K562 (cell line): ENCODE measurements around the gene GRIA4. TPM values are rescaled to one million over a fixed set of nuclear protein-coding genes. Genes with fewer than 3 reads are reported as not detected.

Source experiments
- ATAC-seq: fragments of 200-7000 bp; cut with Tn5 transposase; 3 replicates; pipeline ENCODE4 v1.9.1; 2020; ENCODE audit warnings: moderate library complexity
- BruUV-seq: library from RNA; stranded (reverse); fragments of 400-500 nt; replicated peaks from 2 replicates; lab custom pipeline; 2021; lab: Mats Ljungman, UMichigan
- CTCF ChIA-PET: fragments of 300-600 bp; formaldehyde crosslinking; extraction: SDS; loops from one replicate; lab custom pipeline; 2021; ENCODE audit warnings: low intra/inter-chr PET ratio; lab: Yijun Ruan, JAX
- POLR2A ChIA-PET: fragments of 300-600, 350-650 bp; sonication (Branson Sonifier 250); formaldehyde crosslinking; extraction: SDS; loops from one replicate; lab custom pipeline; 2021; ENCODE audit warnings: antibody characterized with exemption, inconsistent platforms; lab: Yijun Ruan, JAX
- DNase-seq, 4 experiments: peaks; one replicate each; pipeline versions ENCODE4 v3.0.0 to v3.0.0-alpha.2; 2011 to 2018; ENCODE audit warnings: low spot score in 3 of 4, mixed read lengths in 3 of 4; ENCODE audit errors: extremely low read depth in 1 of 4
- FAIRE-seq: peaks from 2 replicates; lab custom pipeline; 2011; peaks lifted over from hg19 to GRCh38; lab: Jason Lieb, UNC
- H2AFZ ChIP-seq: 2 replicates; pipeline ENCODE4 v1.6.0; 2011; ENCODE audit warnings: low read depth, low read length, control low read depth, inconsistent platforms
- H3K27ac ChIP-seq: fragments of 200-600 bp; 3 replicates; pipeline ENCODE4 v1.8.0; 2011; ENCODE audit warnings: low read depth, mild to moderate bottlenecking, control low read depth, inconsistent platforms, low read length, moderate library complexity, mixed read lengths; ENCODE audit errors: extremely low read depth
- H3K27me3 ChIP-seq, 2 experiments: fragments of 300-600 bp in 1 of 2; 2 replicates in 1 of 2; 3 replicates in 1 of 2; pipeline versions ENCODE4 v1.6.0 to v1.8.0; 2011; ENCODE audit warnings: inconsistent platforms in 2 of 2, low read length in 2 of 2, mild to moderate bottlenecking in 1 of 2, mixed read lengths in 1 of 2, moderate library complexity in 1 of 2; ENCODE audit not compliant: control insufficient read depth in 2 of 2, insufficient read depth in 2 of 2
- H3K36me3 ChIP-seq: fragments of 300-600 bp; 3 replicates; pipeline ENCODE4 v1.8.0; 2011; ENCODE audit warnings: mild to moderate bottlenecking, low read length, inconsistent platforms; ENCODE audit not compliant: control insufficient read depth, insufficient read depth
- H3K4me1 ChIP-seq, 2 experiments: fragments of 200-600 bp in 1 of 2; replicated peaks in 1 of 2; 2 replicates in 1 of 2; 3 replicates in 1 of 2; pipeline versions ENCODE4 v1.5.1 to v1.8.0; 2011; ENCODE audit warnings: inconsistent platforms in 2 of 2, low read length in 2 of 2, mild to moderate bottlenecking in 1 of 2, mixed read lengths in 1 of 2, moderate library complexity in 1 of 2; ENCODE audit not compliant: control insufficient read depth in 2 of 2, insufficient read depth in 2 of 2
- H3K4me2 ChIP-seq: 2 replicates; pipeline ENCODE4 v1.6.1; 2011; ENCODE audit warnings: low read length, control low read depth, inconsistent platforms, mixed read lengths; ENCODE audit not compliant: insufficient read depth
- H3K4me3 ChIP-seq: fragments of 200-600 bp; sonication (generic), shearing (Covaris generic); 2 replicates; pipeline ENCODE4 v1.5.1; 2016; ENCODE audit warnings: control low read depth, inconsistent platforms
- H3K79me2 ChIP-seq: fragments of 200-600 bp; 3 replicates; pipeline ENCODE4 v1.8.0; 2011; ENCODE audit warnings: low read length, inconsistent platforms; ENCODE audit not compliant: control insufficient read depth, insufficient read depth
- H3K9ac ChIP-seq, 2 experiments: 2 replicates each; pipeline versions ENCODE4 v1.6.0 to v1.6.1; 2011; ENCODE audit warnings: low read depth in 2 of 2, low read length in 2 of 2, control low read depth in 1 of 2, inconsistent platforms in 1 of 2, mild to moderate bottlenecking in 1 of 2, mixed read lengths in 1 of 2; ENCODE audit not compliant: insufficient read depth in 1 of 2
- H3K9me1 ChIP-seq: one replicate; pipeline ENCODE4 v1.6.0; 2011; ENCODE audit warnings: inconsistent platforms, mild to moderate bottlenecking, low read length, moderate library complexity; ENCODE audit not compliant: control insufficient read depth, insufficient read depth
- H3K9me3 ChIP-seq: replicated peaks from 2 replicates; pipeline ENCODE4 v1.5.1; 2011; ENCODE audit warnings: low read depth, low read length, inconsistent platforms; ENCODE audit not compliant: control insufficient read depth, insufficient read depth
- H4K20me1 ChIP-seq: replicated peaks from 2 replicates; pipeline ENCODE4 v1.6.1; 2011; ENCODE audit warnings: low read length, inconsistent platforms, mixed read lengths; ENCODE audit not compliant: control insufficient read depth, insufficient read depth
- CCNT2 ChIP-seq: IDR thresholded peaks from 2 replicates; pipeline ENCODE4 v1.6.1; 2011; ENCODE audit warnings: borderline replicate concordance, low read depth, mild to moderate bottlenecking, moderate library complexity, mixed read lengths, low read length; ENCODE audit not compliant: insufficient read length; ENCODE audit errors: extremely low read depth
- CREB3L1 ChIP-seq: fragments of 450-650 bp; IDR thresholded peaks from 2 replicates; pipeline ENCODE4 v1.6.1; 2014; ENCODE audit warnings: low read depth, mild to moderate bottlenecking, moderate library complexity, borderline replicate concordance
- CTBP1 ChIP-seq: fragments of 450-650 bp; IDR thresholded peaks from 2 replicates; pipeline ENCODE4 v1.6.1; 2016; ENCODE audit warnings: borderline replicate concordance
- DDX20 ChIP-seq: fragments of 450-650 bp; IDR thresholded peaks from 2 replicates; pipeline ENCODE4 v1.6.1; 2016; ENCODE audit warnings: missing genetic modification characterization, low read depth, mild to moderate bottlenecking, missing compliant biosample characterization, moderate library complexity
- E2F3 ChIP-seq: fragments of 250-450 bp; sonication (Bioruptor Pico); IDR thresholded peaks from 2 replicates; pipeline ENCODE4 v1.4.0; 2020; ENCODE audit warnings: mild to moderate bottlenecking
- HDAC1 ChIP-seq, 2 experiments: fragments of 450-650 bp; IDR thresholded peaks; 2 replicates each; pipeline ENCODE4 v1.6.1; 2016 to 2017; ENCODE audit warnings: inconsistent platforms in 1 of 2, mild to moderate bottlenecking in 1 of 2, moderate library complexity in 1 of 2
- HOMEZ ChIP-seq: fragments of 250-450 bp; sonication (Bioruptor Pico); IDR thresholded peaks from 2 replicates; pipeline ENCODE4 v1.4.0; 2020; ENCODE audit warnings: mild to moderate bottlenecking, moderate library complexity
- NR3C1 ChIP-seq: sonication (generic); formaldehyde crosslinking; IDR thresholded peaks from 2 replicates; pipeline ENCODE4 v1.8.1; 2022; ENCODE audit warnings: missing genetic modification reagents
- PTTG1 ChIP-seq: fragments of 450-650 bp; IDR thresholded peaks from 2 replicates; pipeline ENCODE4 v1.6.1; 2016; ENCODE audit warnings: low read depth, mild to moderate bottlenecking, missing genetic modification characterization, missing compliant biosample characterization
- USF2 ChIP-seq: sonication (generic); formaldehyde crosslinking; IDR thresholded peaks from 2 replicates; pipeline ENCODE4 v1.5.0; 2020; ENCODE audit warnings: missing genetic modification reagents
- WGBS: fragments of 100-300 bp; shearing (Covaris generic); methylation state at CpG from one replicate; pipeline ENCODE4 v1.1.6; 2016; ENCODE audit warnings: low coverage, mixed read lengths; ENCODE audit not compliant: insufficient coverage; ENCODE audit errors: missing lambda C conversion rate; 5-methylcytosine and 5-hydroxymethylcytosine counted together
- in situ Hi-C: fragments of 300-500 bp; cut with MboI; formaldehyde crosslinking; loops from 4 replicates; pipeline ENCODE4 v1.15.0; 2018; ENCODE audit warnings: inconsistent platforms, mixed read lengths
- intact Hi-C: fragments of 100-400 bp; cut with micrococcal nuclease; formaldehyde crosslinking; loops from 2 replicates; pipeline ENCODE4 v1.14.2; 2022
- polyA plus RNA-seq, 8 experiments: library from polyadenylated mRNA; depleted of rRNA in 4 of 8; stranded (reverse) in 5 of 8; unstranded in 3 of 8; fragments of >200 nt; fragmentation: Nextera tagmentation in 2 of 8; fragmentation: Illumina TruSeq in 1 of 8; extraction: Ambion mirVana in 2 of 8; extraction: Trizol in 1 of 8; gene quantifications; 2 replicates each; pipeline versions ENCODE4 v1.2.1 to v1.2.3, GENCODE V29; 2011 to 2014; ENCODE audit warnings: inconsistent platforms in 1 of 8, missing spikeins in 1 of 8
- total RNA-seq, 7 experiments: library from RNA; depleted of rRNA in 6 of 7; stranded (reverse); fragments of >200 nt in 6 of 7; fragmentation: Illumina TruSeq in 2 of 7; extraction: Trizol in 2 of 7; gene quantifications; 2 replicates each; pipeline versions ENCODE4 v1.2.1 to v1.2.3, GENCODE V29; 2011 to 2021; ENCODE audit warnings: low replicate concordance in 1 of 7

Gene GRIA4
- total and polyA plus RNA-seq, 9 of the 15 experiments (the other 6 are each of a cell fraction or from before 2014, with no cell fraction given), result not detected

GRCh38 chr11:106017093-106017492 is 407.2 kb downstream of the GRIA4 start:
- peak; percentile 6 for FAIRE-seq
- no peak overlapping the region for H3K9ac ChIP-seq
- no peak overlapping the region for H3K27ac ChIP-seq
- no TSS peak for BruUV-seq
- intact Hi-C loops (no loop called here), in situ Hi-C loops (no loop called here)
- DNase-seq, result no peak
- no peak for TF ChIP-seq CCNT2
- no peak for TF ChIP-seq USF2 (CRISPR knock-in tag)
- no peak for TF ChIP-seq HDAC1 (IDR thresholded peaks at IDR 0.05)
- TF ChIP-seq DDX20, result no peak
- no peak for TF ChIP-seq HOMEZ (CRISPR knock-in tag)
- TF ChIP-seq CTBP1, result no peak
- no peak for TF ChIP-seq PTTG1 (tag)
- no peak for TF ChIP-seq CREB3L1
- TF ChIP-seq E2F3 (CRISPR knock-in tag), result no peak
- TF ChIP-seq NR3C1 (CRISPR knock-in tag), result no peak
- H3K4me2 ChIP-seq, result no peak overlapping the region
- ATAC-seq, result no peak
- peaks cover 0 to 4% of the 10 kb centered on the region in 2 experiments; a peak in 3 of 5 replicates for H3K4me1 ChIP-seq
- H3K27me3 ChIP-seq, result no peaks in the 10 kb centered on the region
- no peaks in the 10 kb centered on the region for H3K9me3 ChIP-seq
- peaks cover 72% of the 10 kb centered on the region for H3K79me2 ChIP-seq
- POLR2A ChIA-PET, result no interaction called here
- WGBS, result 72% methylated on average over 2 of the region's 2 CpGs
- H4K20me1 ChIP-seq, result no peaks in the 10 kb centered on the region
- H2AFZ ChIP-seq, result no peak overlapping the region
- no peaks in the 10 kb centered on the region for H3K9me1 ChIP-seq
- H3K4me3 ChIP-seq, result no peak overlapping the region
- CTCF ChIA-PET, result no interaction called here
- peaks cover 9% of the 10 kb centered on the region for H3K36me3 ChIP-seq
